ENCODE measurements around the gene BNIPL.

Gene BNIPL

DNA sequence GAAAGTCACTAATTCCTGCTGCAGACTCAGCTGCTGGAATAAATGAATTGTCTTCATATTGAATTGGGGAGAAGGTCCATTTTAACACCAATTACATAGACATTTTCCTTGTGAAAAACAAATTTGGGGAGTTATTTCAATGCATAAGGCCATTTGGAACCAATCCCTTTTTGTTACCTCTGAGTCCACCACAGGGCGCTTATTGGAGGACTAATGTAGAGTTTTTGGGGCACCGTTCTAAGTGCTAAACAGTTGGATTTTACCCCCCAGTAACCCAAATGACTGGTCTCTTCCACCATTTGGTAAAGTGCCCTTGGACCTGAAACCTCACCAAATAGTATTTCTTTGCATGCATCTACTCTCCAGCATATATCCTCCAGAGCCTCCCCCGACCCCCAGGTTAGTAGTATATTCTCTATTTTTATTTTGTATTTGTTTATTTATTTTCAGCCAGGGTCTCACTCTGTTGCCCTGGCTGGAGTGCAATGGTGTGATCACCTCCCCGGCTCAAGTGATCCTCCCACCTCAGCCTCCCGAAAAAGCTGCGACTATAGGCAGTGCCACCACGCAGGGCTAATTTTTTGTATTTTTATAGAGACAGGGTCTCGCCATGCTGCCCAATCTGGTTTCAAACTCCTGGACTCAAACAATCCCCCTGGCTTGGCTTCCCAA is 26.6 kb upstream of the BNIPL start:
- DNase-seq (ENCODE audit: low read depth in 2 of 2), result no peak

DNA sequence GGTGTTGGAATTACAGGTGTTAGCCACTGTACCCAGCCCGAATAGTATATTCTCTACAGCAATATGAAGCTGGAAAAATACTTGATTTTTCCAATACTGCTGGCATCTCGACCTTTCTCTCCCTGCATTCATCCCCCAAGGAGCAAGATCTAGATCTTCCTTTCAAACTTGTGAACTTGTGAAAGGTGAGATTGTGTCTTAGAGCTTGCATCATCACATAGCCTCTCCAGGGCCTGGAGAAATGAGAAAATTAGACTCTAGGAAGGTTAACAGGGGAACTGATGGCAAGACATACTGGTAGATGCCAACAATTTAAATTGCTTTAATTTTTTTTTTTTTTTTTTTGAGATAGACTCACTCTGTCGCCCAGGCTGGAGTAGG is 26.1 kb upstream of the BNIPL start:
- DNase-seq (ENCODE audit: low read depth in 2 of 2), result no peak

GRCh38 chr1:151011154-151011850 is 25.1 kb upstream of the BNIPL start:
- DNase-seq (ENCODE audit: low read depth in 2 of 2), result no peak

GRCh38 chr1:151012684-151013471 is 23.5 kb upstream of the BNIPL start:
- DNase-seq (ENCODE audit: low read depth in 2 of 2), result no peak

GRCh38 chr1:151013518-151013917 is 22.9 kb upstream of the BNIPL start:
- DNase-seq (ENCODE audit: low read depth in 2 of 2), result no peak

DNA sequence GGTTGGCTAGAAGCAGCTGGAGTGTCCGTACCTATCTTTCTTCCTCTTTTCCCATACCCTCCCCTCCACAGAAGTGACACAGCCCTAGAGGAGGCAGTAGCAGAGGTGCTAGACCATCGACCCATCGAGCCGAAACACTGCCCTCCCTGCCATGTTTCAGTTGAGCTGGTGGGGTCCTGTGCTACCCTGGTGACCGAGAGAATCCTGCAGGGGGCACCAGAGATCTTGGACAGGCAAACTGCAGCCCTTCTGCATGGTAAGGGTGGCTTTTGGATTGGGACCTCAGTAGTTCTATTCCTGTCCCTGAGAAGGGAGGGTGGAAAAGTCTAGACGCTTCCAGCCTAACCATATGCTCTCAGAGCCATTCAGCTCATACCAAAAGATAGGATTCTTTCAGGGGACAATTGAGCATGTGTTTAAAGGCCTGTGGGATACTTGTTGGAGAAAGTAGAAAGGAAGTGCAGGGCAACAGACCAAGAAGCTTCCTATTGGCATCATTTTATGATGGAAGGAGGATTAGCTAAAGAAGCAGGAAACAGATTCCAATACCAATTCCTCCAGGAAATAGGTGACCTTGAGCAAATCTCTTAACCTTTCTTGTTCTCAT is 11.7 kb upstream of the BNIPL start:
- DNase-seq (ENCODE audit: low read depth in 2 of 2), result peak; percentile 53 to 75

DNA sequence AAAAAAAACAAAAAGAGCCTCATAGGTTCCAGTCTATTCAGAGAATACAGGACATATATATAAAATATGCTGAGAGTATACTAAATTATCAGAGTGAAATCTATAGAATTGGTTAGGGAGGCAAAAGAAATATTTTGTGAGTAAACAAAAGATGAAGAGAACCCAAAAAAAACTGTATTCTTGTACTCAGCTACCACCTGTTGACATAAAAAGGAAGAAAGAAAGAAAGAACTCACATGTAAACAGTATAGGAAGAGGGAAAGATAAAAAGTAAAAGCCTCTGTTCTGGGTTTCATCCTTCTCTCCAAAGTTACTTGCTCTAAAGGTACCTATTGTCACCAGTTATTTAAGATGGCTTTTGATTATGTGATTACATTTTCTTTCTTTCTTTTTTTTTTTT is 9.9 kb upstream of the BNIPL start:
- no peak for DNase-seq (ENCODE audit: low read depth in 2 of 2)

DNA sequence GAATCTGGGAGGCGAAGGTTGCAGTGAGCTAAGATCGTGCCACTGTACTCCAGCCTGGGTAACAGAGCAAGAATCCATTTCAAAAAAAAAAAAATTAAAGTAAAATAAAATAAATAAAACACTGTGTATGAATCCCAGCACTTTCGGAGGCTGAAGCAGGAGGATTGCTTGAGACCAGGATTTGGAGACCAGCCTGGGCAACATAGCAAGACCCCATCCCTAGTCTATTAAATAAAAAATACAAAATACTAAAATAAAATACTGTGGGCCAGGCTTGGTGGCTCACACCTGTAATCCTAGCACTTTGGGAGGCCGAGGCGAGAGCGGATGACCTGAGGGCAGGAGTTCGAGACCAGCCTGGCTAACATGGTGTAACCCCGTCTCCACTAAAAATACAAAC is 4.2 kb upstream of the BNIPL start:
- DNase-seq (ENCODE audit: low read depth in 2 of 2), result no peak

GRCh38 chr1:151035167-151035566 is 1.2 kb upstream of the BNIPL start:
- no peak for DNase-seq (ENCODE audit: low read depth in 2 of 2)

DNA sequence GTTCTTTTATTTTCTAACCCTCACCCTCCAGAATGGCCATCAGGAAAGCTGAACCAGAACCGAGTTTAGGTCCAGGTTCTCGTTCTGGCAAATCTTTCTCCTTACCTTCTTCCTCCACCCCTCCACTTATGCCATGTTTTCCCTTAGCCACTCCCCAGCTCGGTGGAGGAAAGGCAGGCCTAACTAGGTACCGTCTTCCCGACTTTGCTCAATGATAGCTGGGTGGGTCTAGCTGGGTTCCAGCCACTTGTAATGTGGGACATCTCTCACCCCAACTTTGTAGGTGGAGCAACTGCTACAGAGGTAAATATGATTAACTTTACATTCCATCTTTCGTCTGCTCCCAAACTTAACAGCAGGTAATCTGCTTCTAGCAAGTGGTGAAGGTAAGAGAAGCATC is 646 bp downstream of the BNIPL start:
- no peak for DNase-seq (ENCODE audit: low read depth in 2 of 2)

DNA sequence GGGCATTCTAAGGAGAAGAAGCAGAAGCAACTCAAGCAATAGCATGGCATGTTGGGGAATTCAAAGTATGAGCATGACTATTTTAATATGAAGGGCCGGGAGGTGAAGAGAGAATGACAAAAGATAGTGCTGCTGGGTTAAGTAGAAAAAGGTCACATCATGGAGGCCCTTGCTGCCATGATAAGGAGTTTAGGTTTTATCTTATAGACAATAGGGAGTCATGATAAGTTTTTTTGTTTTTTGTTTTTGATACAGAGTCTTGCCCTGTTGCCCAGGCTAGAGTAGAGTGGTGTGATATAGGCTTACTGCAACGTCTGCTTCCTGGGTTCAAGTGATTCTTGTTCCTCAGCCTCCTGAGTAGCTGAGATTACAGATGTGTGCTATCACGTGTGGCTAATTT is 3.1 kb downstream of the BNIPL start:
- DNase-seq (ENCODE audit: low read depth in 2 of 2), result no peak

GRCh38 chr1:151043163-151043562 is 6.8 kb downstream of the BNIPL start:
- DNase-seq (ENCODE audit: low read depth in 2 of 2), result no peak

GRCh38 chr1:151047591-151047924 is 11.2 kb downstream of the BNIPL start, which contains the start of gene C1orf56:
C1orf56 (plus strand) TSS chr1:151047751; CDS start chr1:151047848, 97 bp downstream.
- DNase-seq (ENCODE audit: low read depth in 2 of 2), result no peak

- DNase-seq (ENCODE audit: low read depth in 2 of 2), result no peak
Observed at GRCh38 chr1:151047925-151048644, 11.7 kb downstream of the BNIPL start.

DNA sequence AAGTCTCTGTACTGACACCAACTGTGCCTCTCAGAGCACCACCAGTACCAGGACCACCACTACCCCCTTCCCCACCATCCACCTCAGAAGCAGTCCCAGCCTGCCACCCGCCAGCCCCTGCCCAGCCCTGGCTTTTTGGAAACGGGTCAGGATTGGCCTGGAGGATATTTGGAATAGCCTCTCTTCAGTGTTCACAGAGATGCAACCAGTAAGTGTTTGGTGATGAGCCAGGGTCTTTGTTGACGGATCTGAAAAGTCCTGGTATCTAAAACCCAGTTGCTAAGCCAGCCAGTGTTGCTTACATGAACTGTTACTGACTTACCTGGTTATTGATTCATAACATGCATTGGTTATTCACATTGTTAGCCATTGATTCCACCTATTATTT is 12.3 kb downstream of the BNIPL start:
- DNase-seq (ENCODE audit: low read depth in 2 of 2), result no peak

GRCh38 chr1:151049458-151049857 is 13.1 kb downstream of the BNIPL start:
- DNase-seq (ENCODE audit: low read depth in 2 of 2), result no peak

DNA sequence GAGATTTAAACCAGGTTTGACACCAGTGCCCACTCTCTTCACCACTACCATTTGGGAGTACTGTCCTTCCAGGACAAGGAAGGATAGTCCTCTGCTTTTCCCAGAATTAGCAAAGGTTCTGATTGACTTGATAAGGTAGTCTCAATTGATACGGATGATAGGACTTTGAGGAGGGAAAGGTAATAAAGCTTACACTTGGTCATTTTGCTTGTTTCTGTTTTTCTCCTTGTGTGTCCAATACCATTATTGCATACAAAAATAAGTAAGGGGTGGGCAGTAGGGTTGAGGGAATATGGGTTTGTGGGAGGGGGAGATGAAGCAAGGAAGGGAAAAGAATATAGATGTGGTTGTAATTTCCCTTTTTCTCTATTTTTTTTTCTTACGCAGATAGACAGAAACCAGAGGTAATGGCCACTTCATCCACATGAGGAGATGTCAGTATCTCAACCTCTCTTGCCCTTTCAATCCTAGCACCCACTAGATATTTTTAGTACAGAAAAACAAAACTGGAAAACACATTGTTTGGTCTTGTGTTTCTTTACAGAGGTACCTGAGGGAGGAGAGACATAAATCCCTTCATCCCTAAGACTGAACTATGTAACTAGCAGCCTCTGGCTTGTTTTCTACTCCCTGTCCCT is 13.8 kb downstream of the BNIPL start:
- no peak for DNase-seq (ENCODE audit: low read depth in 2 of 2)

DNA sequence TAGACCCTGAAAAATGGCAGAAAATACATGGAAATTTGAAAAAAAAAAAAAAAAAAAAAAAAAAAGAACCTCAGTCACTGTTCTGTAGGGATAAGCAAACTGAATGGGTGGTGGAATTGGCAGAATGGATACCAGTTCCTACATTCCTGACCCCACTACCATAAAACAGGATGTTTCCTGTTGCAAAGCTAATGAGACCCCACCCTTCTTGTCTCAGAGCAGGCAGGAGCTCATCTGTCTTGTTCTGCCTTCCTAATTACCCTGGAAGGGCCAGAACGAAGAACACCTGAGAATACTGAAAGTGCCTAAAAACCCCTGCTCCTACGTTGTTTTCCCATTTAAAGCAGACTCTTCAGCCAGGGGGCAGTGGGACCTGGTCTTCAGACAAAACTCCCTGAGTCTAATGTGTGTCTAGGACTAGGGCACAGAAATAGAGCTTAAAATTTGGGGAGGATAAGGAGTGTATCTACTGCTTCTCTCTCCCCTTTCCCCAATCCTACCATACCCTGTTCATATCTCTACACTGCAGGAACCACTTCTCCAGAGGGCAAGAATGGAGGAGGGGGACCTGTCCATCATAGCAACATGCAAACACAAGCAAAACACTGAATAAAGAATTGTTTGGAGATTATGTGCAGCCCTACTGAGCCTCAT is 15.1 kb downstream of the BNIPL start:
- DNase-seq (ENCODE audit: low read depth in 2 of 2), result no peak

GRCh38 chr1:151054971-151055547 is 18.7 kb downstream of the BNIPL start:
- no peak for DNase-seq (ENCODE audit: low read depth in 2 of 2)

GRCh38 chr1:151055581-151055980 is 19.2 kb downstream of the BNIPL start:
- no peak for DNase-seq (ENCODE audit: low read depth in 2 of 2)

Data from stimulated activated CD8-positive, alpha-beta memory T cell treated with anti-CD3 and anti-CD28 coated beads, Interleukin-15, amount 100 ng/mL, for 4 hours (primary cell).